Stimulated activated CD8-positive, alpha-beta memory T cell treated with anti-CD3 and anti-CD28 coated beads, Interleukin-7, amount 100 ng/mL, for 1 hour (primary cell): ENCODE measurements around the gene SPOP.
A peak's percentile ranks its signal among the peaks of the same experiment; 100 is the strongest.

Source experiments
- DNase-seq, 2 donors: peaks; one replicate each; pipeline ENCODE4 v3.0.0-alpha.2; 2020; ENCODE audit warnings: low read depth in 2 of 2

Gene SPOP

DNA sequence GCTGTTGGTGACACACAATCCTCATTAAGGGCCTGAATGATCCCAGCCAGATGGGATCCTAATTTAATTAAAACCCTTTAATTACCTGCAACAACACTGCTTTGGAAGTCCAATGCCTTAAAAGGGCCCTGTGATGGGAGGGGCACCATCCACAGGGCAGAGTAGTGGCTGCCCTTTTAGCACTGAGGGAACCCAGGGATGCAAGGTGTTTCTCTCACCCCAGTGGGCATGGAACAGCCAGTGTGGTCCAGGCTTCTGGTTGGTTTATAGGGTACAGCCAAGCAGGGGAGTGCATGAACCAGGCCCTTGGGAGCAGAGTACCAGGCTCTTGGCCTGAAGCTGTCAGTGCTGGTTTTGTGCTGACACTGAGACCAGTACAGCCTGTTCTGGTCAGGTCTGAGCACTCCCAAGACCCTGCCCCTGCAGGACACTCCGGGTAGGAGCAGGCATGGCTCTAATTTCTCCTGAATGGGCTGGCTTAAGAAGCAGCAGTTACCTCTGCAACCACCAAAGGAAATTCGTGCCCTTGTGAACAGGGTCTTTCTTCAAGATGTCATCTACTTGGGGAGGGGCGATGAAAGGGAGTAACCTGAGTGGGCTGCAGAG, 92.4 kb downstream of the SPOP start:
- DNase-seq, result no peak

DNA sequence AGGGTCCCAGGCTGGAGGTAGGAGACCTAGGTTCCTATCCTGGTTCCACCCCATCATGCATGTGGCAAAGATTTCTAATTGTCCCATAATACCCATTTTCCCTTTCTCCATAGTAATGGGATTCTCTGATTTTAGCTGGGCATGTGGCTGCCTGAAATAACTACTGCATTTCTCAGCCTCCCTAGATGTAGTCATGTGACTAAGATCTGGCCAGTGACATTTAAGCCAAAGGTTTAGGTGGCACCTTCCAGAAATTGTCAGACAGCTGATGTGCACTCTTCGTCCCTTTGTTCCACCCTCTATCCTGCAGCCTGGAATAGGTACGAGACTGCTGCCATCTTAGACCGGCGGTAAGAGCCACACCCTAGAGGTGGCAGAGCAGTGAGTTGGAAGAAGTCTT, 94.0 kb downstream of the SPOP start:
- DNase-seq, result no peak

DNA sequence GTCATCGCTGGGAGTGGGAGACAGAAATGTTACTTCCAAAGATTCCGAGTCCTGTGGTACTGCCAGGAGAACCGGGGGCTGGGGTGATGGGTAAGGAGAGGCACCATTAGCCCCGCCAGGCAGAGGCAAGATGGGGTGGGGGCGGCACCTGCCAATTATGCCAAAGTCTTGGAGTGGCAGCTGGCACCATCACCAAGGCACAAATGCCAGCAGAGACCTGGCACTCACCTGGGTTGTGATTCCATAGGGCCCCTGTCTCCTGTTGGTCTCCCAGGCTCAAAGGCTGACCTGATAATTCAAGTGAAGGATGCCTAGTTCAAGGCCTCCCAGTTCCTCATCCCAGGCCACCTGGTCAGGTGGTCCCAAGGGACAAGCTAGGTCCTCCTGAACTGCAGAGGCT, 94.7 kb downstream of the SPOP start:
- DNase-seq, result no peak

DNA sequence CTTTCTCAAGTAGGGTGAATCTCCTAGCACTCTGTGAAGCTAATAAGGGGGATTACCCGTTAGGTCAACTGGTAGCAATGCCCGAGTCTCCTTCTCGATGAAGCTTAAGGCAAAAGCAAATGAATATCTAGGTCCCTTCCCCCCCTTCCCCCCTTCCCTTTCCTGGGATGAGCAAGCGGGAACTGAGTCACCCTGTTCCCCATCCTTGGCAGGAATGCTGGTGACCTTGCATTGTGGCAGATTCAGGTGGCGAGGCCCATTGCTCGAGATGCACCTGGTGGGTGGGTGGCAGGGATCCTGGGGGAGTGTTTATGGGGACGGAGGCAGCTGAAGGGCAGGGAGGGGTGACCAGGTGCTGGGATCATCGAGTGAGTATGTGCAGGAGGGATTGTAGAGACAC, 95.1 kb downstream of the SPOP start:
- no peak for DNase-seq

DNA sequence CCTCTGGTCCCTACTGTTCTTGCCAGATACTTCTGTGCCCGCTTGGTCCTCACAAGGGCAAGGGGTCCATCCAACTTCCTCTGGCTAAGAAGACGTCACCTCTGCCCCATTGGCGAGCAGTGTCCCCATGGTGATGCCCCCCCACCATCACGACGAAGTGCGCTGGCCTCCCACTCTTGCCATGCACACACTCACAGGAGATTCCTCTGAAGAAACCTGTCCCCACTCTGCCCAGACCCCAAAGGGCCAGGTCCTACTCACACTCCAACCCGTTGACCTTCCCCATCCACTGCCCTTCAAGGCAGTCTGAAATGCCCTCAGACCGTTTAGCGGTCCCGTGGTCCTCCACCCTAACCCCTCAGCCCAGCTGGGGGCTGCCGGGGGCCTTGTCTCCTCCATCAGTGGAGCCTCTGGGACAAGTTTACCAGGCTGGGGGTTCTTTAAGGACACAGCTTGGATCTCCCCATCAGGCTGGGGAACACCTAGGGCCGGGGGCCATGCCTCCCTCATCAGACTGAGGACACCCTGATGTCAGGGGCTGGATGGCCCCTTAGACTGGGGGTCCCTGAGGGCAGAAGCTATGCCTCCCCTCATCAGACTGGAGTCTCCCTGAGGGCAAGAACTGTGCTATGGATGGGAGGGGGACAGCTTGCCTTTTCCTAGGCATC, 95.7 kb downstream of the SPOP start:
- DNase-seq, result no peak

DNA sequence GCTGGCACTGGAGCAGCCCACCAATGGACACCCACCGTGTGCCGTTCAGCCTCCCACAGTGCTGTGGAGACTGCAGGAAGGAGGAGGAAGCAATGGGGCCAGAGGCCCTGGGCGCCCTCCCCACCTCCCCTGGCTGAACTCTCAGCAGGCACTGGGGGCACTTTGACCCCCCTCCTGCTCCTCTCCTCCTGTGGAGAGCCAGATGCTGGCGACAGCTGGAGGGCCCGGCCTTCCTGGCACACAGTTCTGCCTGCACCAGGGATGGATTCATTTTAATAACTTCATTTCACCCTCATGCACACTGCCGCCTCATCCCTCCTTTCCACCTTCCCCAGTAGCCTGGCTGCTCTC, 96.3 kb downstream of the SPOP start:
- DNase-seq, result no peak

DNA sequence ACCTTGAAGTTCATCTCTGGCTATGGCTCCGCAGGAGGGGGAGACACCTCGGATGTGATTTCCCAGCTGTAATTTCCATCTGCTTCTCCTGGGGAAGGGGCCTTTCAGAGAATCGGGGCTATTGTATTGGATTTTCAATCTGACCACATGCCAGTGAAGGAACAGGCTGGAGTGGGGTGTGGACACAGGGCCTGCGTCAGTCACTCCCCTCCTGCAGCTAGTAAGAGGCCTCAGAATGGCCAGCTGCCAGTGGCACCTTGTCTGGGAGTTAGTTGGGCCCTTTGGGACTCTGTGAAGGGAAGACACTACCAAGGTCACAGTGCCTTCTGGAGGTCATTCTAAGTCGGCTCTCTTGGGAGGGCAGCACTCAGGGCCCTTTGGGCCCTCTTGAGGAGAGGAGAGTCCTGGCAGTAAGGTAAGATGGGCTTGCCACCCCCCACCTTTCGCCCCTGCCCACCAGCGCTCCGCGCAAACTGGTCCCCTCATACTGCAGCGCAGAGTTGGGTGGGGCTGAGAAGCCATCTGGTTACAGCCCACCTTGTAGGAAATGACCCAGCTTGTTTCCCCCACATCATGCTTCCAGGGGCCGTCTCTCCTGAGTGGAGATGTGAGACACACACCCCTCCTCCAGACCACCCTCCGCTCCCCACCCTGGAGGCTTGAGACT, 96.8 kb downstream of the SPOP start:
- DNase-seq, result no peak

DNA sequence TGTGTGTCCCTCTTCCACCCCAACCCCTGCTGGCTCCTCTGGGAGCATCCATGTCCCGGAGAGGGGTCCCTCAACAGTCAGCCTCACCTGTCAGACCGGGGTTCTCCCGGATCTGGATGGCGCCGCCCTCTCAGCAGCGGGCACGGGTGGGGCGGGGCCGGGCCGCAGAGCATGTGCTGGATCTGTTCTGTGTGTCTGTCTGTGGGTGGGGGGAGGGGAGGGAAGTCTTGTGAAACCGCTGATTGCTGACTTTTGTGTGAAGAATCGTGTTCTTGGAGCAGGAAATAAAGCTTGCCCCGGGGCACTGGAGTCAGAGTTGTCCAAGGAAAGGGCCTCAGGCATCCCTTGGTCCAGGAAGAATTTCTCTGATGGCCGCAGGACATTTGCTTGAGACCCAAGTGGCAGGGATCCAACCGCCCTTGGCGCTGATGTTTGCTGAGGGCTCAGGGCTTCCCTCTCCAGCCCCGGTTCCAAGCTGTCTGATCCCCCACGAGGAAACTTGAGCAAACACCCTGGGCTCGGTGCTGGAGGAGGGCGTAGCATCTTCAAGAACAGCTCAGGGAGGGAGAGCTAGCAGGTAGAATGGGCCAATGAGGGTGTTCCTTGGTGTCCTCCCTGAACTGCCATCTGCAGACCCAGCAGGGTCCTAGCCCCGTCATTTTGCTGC, 97.7 kb downstream of the SPOP start:
- DNase-seq, result no peak

DNA sequence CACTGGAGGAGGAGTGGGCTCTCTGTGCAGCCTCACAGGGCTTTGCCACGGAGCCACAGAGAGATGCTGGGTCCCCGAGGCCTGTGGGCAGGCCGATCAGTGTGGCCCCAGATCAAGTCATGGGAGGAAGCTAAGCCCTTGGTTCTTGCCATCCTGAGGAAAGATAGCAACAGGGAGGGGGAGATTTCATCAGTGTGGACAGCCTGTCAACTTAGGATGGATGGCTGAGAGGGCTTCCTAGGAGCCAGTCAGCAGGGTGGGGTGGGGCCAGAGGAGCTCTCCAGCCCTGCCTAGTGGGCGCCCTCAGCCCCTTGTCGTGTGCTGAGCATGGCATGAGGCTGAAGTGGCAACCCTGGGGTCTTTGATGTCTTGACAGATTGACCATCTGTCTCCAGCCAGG, 98.4 kb downstream of the SPOP start:
- DNase-seq, result no peak

DNA sequence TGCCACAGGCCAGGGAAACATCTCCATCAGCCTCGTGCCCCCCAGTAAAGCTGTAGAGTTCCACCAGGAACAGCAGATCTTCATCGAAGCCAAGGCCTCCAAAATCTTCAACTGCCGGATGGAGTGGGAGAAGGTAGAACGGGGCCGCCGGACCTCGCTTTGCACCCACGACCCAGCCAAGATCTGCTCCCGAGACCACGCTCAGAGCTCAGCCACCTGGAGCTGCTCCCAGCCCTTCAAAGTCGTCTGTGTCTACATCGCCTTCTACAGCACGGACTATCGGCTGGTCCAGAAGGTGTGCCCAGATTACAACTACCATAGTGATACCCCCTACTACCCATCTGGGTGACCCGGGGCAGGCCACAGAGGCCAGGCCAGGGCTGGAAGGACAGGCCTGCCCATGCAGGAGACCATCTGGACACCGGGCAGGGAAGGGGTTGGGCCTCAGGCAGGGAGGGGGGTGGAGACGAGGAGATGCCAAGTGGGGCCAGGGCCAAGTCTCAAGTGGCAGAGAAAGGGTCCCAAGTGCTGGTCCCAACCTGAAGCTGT, 98.9 kb downstream of the SPOP start:
- no peak for DNase-seq

DNA sequence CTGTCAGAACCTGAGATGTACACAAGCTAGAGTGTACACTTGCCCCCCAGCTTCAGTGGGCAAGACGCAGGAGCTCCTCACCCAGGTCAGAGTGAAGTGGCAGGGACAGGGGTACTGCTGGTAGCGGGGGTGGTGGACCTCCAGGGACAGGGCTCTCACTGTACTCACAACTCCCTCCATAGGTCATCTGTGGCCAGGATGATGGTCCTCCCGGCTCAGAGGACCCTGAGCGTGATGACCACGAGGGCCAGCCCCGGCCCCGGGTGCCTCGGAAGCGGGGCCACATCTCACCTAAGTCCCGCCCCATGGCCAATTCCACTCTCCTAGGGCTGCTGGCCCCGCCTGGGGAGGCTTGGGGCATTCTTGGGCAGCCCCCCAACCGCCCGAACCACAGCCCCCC, 99.5 kb downstream of the SPOP start:
- DNase-seq, result no peak

DNA sequence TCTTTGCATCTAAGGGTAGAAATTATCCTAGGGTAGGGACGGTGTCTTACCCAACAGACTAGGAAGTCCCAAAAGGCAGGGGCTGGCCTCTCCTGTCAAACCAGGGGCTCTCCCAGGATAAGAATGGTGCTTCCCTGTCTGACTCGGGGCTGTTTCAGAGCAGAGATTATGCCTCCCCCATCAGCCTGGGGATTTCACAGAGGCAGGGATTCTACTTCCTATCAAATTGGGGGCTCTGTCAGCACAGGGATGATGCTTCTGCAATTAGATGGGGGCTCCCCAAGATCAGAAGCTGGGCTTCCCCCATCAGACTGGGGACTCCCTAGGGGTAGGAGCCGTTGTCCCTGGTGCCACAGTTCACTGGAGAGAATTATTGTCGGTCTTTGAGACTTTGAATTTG, 99.9 kb downstream of the SPOP start:
- no peak for DNase-seq

DNA sequence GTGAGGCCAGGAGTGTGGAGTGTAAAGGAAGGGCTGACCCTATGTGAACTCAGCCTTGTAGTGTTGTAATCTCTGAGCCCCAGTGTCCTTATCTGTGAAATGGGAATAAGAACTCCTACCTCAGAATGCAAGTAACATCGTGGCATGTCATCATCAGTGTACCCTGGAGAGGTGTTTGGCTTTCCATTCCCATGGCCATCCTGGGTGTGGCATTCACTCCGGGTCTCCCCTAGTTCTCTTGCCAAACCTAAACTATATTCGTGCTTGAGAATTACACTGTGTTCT, 100.3 kb downstream of the SPOP start:
- DNase-seq, result no peak

DNA sequence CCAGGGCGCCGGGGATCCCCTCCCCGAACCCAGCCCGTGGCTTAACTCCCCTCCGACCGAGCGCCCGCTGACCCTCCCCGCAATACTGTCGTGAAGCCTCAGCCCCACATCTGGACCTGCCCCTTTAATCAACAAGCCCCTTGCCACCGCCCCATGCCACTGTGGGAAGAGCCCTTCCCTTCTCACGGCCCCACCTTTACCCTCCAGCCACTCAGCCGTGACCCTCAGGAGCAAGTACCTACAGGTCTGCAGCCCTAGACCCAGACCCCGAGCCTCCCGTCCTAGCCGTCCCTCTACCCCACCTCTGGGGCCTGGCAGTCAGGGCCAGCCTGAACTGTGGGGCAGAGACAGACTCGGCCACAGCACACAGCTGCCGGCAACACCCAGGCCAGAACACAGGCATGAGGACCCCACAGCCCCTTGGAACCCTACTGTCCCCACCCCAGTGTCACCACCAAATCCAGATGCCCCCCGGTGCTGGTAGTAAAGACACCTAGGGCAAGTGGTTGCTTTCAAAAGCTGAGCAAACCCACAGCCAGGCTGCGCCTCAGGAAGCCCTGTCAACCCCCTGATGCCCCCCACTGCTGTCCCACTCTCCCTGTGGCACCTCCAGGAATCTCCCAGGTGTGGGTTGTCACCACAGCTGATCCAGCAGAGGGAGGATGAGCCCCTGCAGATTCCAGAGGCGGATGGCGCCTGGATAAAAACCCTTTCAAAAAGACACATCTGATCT, 100.8 kb downstream of the SPOP start:
- DNase-seq, result no peak

DNA sequence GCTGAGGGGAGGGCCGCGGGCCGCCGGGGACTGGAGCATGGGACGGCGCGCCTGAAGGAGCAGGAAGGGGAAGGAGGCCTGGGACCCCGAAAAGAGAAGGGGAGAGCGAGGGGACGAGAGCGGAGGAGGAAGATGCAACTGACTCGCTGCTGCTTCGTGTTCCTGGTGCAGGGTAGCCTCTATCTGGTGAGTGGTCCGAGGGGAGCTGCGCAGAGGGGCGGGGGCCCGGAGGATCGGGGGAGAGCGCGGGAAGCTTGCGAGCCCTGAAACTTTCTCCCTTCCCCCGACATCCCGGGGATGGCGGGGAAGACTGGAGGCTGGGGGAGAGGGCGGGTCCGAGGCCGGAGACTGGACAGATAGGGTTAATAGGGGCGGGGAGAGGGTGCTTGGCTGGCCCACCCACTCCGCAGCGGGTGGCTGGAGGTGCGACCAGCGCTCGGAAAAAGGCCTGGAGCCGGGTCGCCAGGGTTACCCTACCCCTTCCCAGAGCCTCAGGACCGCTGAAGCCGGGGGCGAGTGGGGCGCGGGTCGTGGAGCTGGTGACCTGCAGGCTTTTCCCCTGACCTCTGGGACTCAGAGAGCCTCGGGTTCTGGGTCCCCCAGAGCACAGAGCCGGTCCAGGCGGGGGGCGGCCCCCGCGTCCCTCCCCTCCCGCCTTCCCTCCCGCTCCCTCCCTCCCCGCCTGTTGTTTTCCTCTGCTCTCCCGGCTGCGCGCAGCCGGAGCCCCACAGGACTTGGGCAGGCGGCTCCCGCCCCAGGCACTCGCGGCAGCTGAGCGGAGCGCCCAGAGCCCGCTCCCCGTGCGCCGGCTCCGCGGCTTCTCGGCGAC, 101.6 kb downstream of the SPOP start:
- no peak for DNase-seq

DNA sequence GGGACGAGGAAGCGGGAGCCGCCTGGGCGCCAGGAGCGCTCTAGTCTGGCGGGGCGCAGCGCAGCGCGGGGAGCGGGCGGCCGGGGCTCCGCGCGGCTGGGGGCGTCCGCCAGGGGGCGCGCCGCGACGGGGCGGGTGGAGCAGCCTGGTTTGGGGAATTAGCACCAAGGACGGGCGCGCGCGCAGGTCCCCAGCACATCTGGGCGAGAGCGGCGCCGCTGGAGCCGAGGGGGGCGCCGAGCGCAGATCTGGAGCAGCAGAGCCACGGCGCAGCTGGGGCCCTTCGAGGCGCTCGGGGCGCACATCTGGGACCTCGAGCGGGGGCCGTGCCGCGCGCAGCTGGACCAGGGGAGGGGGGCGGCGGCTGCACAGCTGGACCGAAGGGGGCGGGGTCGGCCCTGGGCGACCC, 102.2 kb downstream of the SPOP start, which contains the start of gene NXPH3:
TSS of gene NXPH3 (plus strand) at position 193 of the 409 bp plus-strand sequence. CDS start 349 bp downstream, outside the sequence.
- peak in 1 of 2 donors; percentile 23 for DNase-seq

DNA sequence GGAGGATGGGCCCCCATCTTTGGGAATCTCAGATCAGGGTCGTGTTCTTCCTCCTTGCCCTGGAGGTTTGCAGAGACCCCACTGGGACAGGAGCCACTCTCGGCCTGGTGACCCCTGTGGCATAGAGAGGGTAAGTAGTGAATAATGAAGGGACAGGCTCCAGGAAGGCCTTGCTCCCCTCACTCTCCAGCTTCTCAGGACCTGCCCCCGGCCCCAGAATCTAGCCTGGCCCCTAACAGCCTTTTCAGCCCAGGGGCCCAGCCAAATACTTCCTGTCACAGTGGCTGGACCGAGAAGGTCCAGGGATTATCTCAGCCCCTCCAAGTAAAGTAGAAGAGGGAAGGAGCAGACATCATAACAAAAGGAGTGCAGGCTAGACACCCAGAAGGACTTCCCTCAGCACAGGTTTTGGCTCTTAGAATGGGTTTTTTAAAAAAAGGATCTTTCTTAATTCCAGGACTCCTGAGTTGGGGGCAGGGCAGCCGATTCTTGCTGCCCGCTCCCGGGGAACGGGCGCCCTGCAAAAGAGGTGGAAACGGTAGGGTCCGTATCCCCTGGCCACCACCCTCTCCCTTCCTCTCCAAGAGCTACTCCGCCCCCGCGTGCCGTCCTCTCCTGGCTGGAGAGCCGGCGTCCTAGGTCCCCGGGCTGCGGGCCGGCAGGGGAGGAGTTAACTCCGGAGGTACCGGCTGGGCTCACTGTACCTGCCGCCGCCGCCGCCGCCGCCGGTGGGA, 102.8 kb downstream of the SPOP start:
- DNase-seq, result no peak

DNA sequence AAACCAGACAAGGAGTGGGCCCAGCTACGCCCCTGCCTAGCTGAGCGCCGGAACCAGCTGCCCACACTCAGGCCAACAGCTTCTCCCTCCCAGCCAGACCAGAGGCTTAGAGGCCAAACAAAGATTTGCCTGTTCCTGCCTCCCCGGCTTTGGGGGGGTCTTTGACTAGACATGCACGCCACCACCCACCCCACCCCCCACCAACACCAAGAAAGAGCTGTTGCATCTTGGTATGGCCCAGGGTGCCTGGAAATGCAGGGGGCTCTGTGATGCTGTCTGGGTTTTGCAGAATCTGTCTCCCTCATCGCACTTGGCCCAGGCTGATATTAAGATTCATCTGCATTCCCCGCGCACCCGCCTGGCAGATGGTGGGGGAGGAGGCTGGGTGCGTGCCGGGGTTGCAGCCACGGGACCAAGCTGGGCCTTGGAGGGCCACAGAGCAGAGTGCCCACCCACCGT, 103.5 kb downstream of the SPOP start:
- no peak for DNase-seq

DNA sequence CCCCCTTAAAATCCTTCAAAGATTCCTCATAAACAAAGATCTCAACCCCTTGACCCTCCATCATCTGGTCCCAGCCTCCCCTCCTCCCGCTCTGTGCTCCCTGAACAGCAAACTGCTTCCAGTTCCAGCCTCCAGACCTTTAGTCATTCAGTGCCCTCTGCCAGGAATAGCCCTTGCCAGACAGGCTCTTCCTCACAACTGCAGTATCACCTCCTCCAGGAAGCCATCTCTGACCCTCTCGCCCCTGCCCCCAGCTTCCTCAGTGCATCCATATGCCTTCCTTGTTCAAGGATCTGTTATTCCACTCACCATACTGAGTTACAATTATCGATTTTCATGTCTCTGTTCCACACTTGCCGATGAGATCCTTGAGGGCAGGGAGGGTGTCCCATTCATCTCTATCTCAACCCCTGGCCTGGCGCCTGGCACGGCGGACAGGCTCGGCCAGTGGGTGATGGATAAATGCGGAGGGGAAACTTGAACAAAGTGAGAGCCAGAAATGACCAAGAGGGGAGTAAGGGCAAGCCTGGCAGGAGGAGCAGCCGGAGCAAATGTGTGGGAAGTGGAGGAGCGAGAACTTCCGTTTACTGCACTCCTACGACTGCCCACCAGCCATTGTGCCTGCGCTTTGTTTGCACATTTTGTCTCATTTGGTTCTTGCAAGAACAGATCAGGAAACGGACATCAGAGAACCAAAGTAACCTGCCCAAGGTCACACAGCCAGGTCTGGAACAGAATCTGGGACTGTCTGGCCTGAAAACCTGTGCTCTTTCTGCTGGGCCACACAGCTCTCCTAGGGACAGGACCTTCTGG, 104.2 kb downstream of the SPOP start:
- DNase-seq, result no peak
